Measurements from ENCODE around the gene SARDH. TPM values are rescaled to one million over a fixed set of nuclear protein-coding genes. Genes with fewer than 3 reads are reported as not detected.

Gene SARDH
- total RNA-seq, 1 donor from 2014 or later = 5.7 TPM

GRCh38 chr9:133777068-133777791 is 39.1 kb upstream of the SARDH start:
- H3K27ac ChIP-seq (ENCODE audit: low read depth, low read length) = no peak overlapping the region
- H3K36me3 ChIP-seq (ENCODE audit: control insufficient read depth in 3 of 3, insufficient read depth in 3 of 3, low read length in 3 of 3) = peaks cover 5 to 18% (median 8%) of the 10 kb centered on the region in 3 donors
- H3K4me1 ChIP-seq (ENCODE audit: control insufficient read depth in 3 of 3, insufficient read depth in 3 of 3, low read length in 3 of 3) = peaks cover 0 to 6% (median 4%) of the 10 kb centered on the region in 3 donors
- peaks cover 0 to 4% (median 0%) of the 10 kb centered on the region in 3 donors for H3K9me3 ChIP-seq (ENCODE audit: control insufficient read depth in 3 of 3, low read length in 3 of 3)
- H3K9ac ChIP-seq (ENCODE audit: low read depth in 1 of 3, low read length in 3 of 3) = no peak overlapping the region
- no peak overlapping the region for H3K4me3 ChIP-seq (ENCODE audit: low read length in 3 of 3)
- no peaks in the 10 kb centered on the region for H3K27me3 ChIP-seq (ENCODE audit: control insufficient read depth in 3 of 3, insufficient read depth in 3 of 3, low read length in 3 of 3)

- no peak overlapping the region for H3K4me3 ChIP-seq (ENCODE audit: low read length in 3 of 3)
- H3K9me3 ChIP-seq (ENCODE audit: control insufficient read depth in 3 of 3, low read length in 3 of 3) = peaks cover 0 to 4% (median 0%) of the 10 kb centered on the region in 3 donors
- H3K27me3 ChIP-seq (ENCODE audit: control insufficient read depth in 3 of 3, insufficient read depth in 3 of 3, low read length in 3 of 3) = no peaks in the 10 kb centered on the region
- H3K27ac ChIP-seq (ENCODE audit: low read depth, low read length) = no peak overlapping the region
- peaks cover 0 to 6% (median 4%) of the 10 kb centered on the region in 3 donors for H3K4me1 ChIP-seq (ENCODE audit: control insufficient read depth in 3 of 3, insufficient read depth in 3 of 3, low read length in 3 of 3)
- H3K9ac ChIP-seq (ENCODE audit: low read depth in 1 of 3, low read length in 3 of 3) = no peak overlapping the region
- H3K36me3 ChIP-seq (ENCODE audit: control insufficient read depth in 3 of 3, insufficient read depth in 3 of 3, low read length in 3 of 3) = peaks cover 5 to 18% (median 8%) of the 10 kb centered on the region in 3 donors
These were observed 38.1 kb upstream of the SARDH start for GRCh38 chr9:133775951-133776905.

GRCh38 chr9:133775291-133775690 is 37.1 kb upstream of the SARDH start:
- peaks cover 5 to 18% (median 8%) of the 10 kb centered on the region in 3 donors for H3K36me3 ChIP-seq (ENCODE audit: control insufficient read depth in 3 of 3, insufficient read depth in 3 of 3, low read length in 3 of 3)
- no peak overlapping the region for H3K4me3 ChIP-seq (ENCODE audit: low read length in 3 of 3)
- peaks cover 0 to 6% (median 4%) of the 10 kb centered on the region in 3 donors for H3K4me1 ChIP-seq (ENCODE audit: control insufficient read depth in 3 of 3, insufficient read depth in 3 of 3, low read length in 3 of 3)
- no peaks in the 10 kb centered on the region for H3K27me3 ChIP-seq (ENCODE audit: control insufficient read depth in 3 of 3, insufficient read depth in 3 of 3, low read length in 3 of 3)
- no peak overlapping the region for H3K9ac ChIP-seq (ENCODE audit: low read depth in 1 of 3, low read length in 3 of 3)
- peaks cover 0 to 4% (median 0%) of the 10 kb centered on the region in 3 donors for H3K9me3 ChIP-seq (ENCODE audit: control insufficient read depth in 3 of 3, low read length in 3 of 3)
- no peak overlapping the region for H3K27ac ChIP-seq (ENCODE audit: low read depth, low read length)

- H3K27ac ChIP-seq (ENCODE audit: low read depth, low read length) = no peak overlapping the region
- peaks cover 5 to 18% (median 8%) of the 10 kb centered on the region in 3 donors for H3K36me3 ChIP-seq (ENCODE audit: control insufficient read depth in 3 of 3, insufficient read depth in 3 of 3, low read length in 3 of 3)
- H3K4me3 ChIP-seq (ENCODE audit: low read length in 3 of 3) = no peak overlapping the region
- H3K9me3 ChIP-seq (ENCODE audit: control insufficient read depth in 3 of 3, low read length in 3 of 3) = peaks cover 0 to 4% (median 0%) of the 10 kb centered on the region in 3 donors
- no peaks in the 10 kb centered on the region for H3K27me3 ChIP-seq (ENCODE audit: control insufficient read depth in 3 of 3, insufficient read depth in 3 of 3, low read length in 3 of 3)
- peaks cover 0 to 6% (median 4%) of the 10 kb centered on the region in 3 donors for H3K4me1 ChIP-seq (ENCODE audit: control insufficient read depth in 3 of 3, insufficient read depth in 3 of 3, low read length in 3 of 3)
- no peak overlapping the region for H3K9ac ChIP-seq (ENCODE audit: low read depth in 1 of 3, low read length in 3 of 3)
These were observed 36.6 kb upstream of the SARDH start for GRCh38 chr9:133774799-133775198.

GRCh38 chr9:133773889-133774655 is 35.9 kb upstream of the SARDH start:
- Histone ChIP-seq H3K4me1 (ENCODE audit: control insufficient read depth in 3 of 3, insufficient read depth in 3 of 3, low read length in 3 of 3) (peaks cover 0 to 6% (median 4%) of the 10 kb centered on the region in 3 donors), H3K9ac (ENCODE audit: low read depth in 1 of 3, low read length in 3 of 3) (no peak overlapping the region), H3K27ac (ENCODE audit: low read depth, low read length) (no peak overlapping the region), H3K36me3 (ENCODE audit: control insufficient read depth in 3 of 3, insufficient read depth in 3 of 3, low read length in 3 of 3) (peaks cover 5 to 16% (median 8%) of the 10 kb centered on the region in 3 donors), H3K9me3 (ENCODE audit: control insufficient read depth in 3 of 3, low read length in 3 of 3) (peaks cover 0 to 4% (median 0%) of the 10 kb centered on the region in 3 donors), H3K4me3 (ENCODE audit: low read length in 3 of 3) (no peak overlapping the region), H3K27me3 (ENCODE audit: control insufficient read depth in 3 of 3, insufficient read depth in 3 of 3, low read length in 3 of 3) (no peaks in the 10 kb centered on the region)

- Histone ChIP-seq H3K36me3 (ENCODE audit: control insufficient read depth in 3 of 3, insufficient read depth in 3 of 3, low read length in 3 of 3) (peaks cover 11 to 25% (median 15%) of the 10 kb centered on the region in 3 donors), H3K9ac (ENCODE audit: low read depth in 1 of 3, low read length in 3 of 3) (no peak overlapping the region), H3K9me3 (ENCODE audit: control insufficient read depth in 3 of 3, low read length in 3 of 3) (peaks cover 0 to 7% (median 0%) of the 10 kb centered on the region in 3 donors), H3K27me3 (ENCODE audit: control insufficient read depth in 3 of 3, insufficient read depth in 3 of 3, low read length in 3 of 3) (no peaks in the 10 kb centered on the region), H3K27ac (ENCODE audit: low read depth, low read length) (no peak overlapping the region), H3K4me1 (ENCODE audit: control insufficient read depth in 3 of 3, insufficient read depth in 3 of 3, low read length in 3 of 3) (peaks cover 0 to 5% (median 4%) of the 10 kb centered on the region in 3 donors), H3K4me3 (ENCODE audit: low read length in 3 of 3) (no peak overlapping the region)
These were observed 34.4 kb upstream of the SARDH start for GRCh38 chr9:133772581-133772980.

- H3K4me1 ChIP-seq (ENCODE audit: control insufficient read depth in 3 of 3, insufficient read depth in 3 of 3, low read length in 3 of 3) = no peaks in the 10 kb centered on the region
- peaks cover 11 to 27% (median 18%) of the 10 kb centered on the region in 3 donors for H3K36me3 ChIP-seq (ENCODE audit: control insufficient read depth in 3 of 3, insufficient read depth in 3 of 3, low read length in 3 of 3)
- no peak overlapping the region for H3K9ac ChIP-seq (ENCODE audit: low read depth in 1 of 3, low read length in 3 of 3)
- H3K9me3 ChIP-seq (ENCODE audit: control insufficient read depth in 3 of 3, low read length in 3 of 3) = peaks cover 0 to 10% (median 0%) of the 10 kb centered on the region in 3 donors
- no peaks in the 10 kb centered on the region for H3K27me3 ChIP-seq (ENCODE audit: control insufficient read depth in 3 of 3, insufficient read depth in 3 of 3, low read length in 3 of 3)
- H3K27ac ChIP-seq (ENCODE audit: low read depth, low read length) = no peak overlapping the region
- no peak overlapping the region for H3K4me3 ChIP-seq (ENCODE audit: low read length in 3 of 3)
These were observed 33.6 kb upstream of the SARDH start for GRCh38 chr9:133771486-133772482.

GRCh38 chr9:133770076-133770777 is 32.1 kb upstream of the SARDH start:
- Histone ChIP-seq H3K36me3 (ENCODE audit: control insufficient read depth in 3 of 3, insufficient read depth in 3 of 3, low read length in 3 of 3) (peaks cover 11 to 27% (median 20%) of the 10 kb centered on the region in 3 donors), H3K9ac (ENCODE audit: low read depth in 1 of 3, low read length in 3 of 3) (no peak overlapping the region), H3K27me3 (ENCODE audit: control insufficient read depth in 3 of 3, insufficient read depth in 3 of 3, low read length in 3 of 3) (no peaks in the 10 kb centered on the region), H3K9me3 (ENCODE audit: control insufficient read depth in 3 of 3, low read length in 3 of 3) (peaks cover 0 to 10% (median 0%) of the 10 kb centered on the region in 3 donors), H3K4me3 (ENCODE audit: low read length in 3 of 3) (no peak overlapping the region), H3K27ac (ENCODE audit: low read depth, low read length) (no peak overlapping the region), H3K4me1 (ENCODE audit: control insufficient read depth in 3 of 3, insufficient read depth in 3 of 3, low read length in 3 of 3) (no peaks in the 10 kb centered on the region)
